ENCODE results near the gene SMG6.

The SMG6 gene

DNA sequence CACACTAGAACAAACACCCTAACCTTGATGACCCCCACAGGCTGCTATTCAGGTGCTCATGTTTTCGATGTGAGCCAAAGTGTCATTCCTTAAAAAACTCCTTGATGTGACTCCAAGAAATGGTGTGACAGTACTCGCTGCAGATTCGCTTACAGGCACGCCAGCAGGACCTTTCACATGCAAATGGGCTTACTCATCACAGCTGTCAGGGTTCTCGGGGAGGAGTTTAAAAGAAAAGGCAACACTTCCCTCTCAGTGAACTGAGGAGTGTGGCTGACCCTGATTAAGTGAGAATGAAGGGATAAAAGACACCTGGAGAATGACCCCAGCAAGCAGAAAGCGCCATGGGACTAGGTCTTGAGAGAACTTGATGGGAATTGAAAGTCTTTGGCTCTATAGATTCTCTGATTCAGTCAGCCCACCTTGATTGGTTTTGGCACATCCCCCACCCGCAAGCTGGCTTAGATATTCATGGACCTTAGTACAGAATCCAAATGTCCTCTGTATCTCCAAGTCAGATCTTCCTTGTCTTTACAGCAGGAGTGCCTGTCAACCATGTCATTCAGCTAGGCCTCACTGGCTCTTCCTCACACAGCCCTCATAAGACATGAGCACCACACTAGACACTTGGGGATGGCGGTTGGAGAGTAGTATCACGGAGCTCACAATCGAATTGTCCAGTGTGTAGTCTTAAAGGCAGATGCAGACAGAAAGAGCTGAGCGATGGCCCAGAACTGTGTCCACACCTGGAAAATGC is 166.1 kb downstream of the SMG6 start:
- DNase-seq = no peak

DNA sequence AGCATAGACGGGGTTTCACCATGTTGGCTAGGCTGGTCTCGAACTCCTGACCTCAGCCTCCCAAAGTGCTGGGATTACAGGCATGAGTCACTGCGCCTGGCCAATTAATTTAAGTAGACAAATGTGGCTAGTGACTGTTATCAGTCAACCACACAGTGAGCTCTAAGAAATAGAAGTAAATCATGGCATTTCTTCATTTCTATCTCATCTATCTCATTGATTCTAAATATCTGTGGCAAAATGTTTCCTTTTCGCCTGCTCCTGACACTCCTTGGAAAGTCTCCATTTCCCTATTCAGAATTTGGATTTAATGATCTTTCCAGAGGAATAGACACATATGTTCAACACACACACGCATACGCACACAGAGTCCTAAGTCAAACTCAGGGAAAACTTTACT is 167.3 kb downstream of the SMG6 start:
- no peak for DNase-seq

DNA sequence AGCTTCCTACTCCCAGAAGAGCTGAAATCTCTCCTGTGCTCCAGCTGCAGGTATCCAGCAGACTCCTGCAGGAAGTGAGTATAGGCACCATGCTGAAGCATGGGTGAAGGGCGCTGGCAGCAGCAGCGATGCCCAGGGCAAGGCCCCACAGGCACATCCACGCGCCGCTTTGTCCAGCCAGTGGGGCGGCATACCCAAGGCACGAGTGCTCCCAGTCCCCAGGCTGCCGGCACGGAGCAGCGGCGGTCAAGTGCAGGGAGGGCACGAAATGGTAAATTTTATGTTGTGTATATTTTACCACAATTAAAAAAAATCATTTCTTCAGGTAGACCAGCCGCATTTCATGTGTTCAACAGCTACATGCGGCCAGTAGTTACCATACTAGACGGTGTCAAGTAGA is 175.6 kb downstream of the SMG6 start:
- DNase-seq = no peak

DNA sequence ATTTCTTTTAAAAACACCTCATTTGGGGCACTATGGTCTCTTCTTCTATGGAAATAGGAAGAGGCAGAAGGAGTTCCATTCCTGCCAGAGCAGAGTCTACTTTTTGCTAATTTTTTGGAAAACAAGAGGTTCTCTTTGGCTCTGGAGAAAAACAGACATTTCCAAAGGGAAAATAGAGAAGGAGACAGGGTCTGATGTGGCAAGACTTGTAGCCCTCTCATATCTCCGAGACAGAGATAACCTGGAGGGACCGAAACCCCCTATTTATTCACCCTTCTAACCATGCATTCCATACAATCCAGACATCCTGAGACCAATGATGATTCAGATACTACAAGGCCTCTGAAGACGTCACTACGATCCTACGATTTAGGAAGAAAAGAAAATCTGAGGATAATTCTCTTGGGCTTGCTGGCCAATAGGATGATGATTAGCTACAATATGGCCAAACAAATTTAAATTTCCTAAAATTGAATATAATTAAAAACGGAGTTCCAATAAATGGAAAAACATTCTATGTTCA is 178.5 kb downstream of the SMG6 start:
- DNase-seq = no peak

DNA sequence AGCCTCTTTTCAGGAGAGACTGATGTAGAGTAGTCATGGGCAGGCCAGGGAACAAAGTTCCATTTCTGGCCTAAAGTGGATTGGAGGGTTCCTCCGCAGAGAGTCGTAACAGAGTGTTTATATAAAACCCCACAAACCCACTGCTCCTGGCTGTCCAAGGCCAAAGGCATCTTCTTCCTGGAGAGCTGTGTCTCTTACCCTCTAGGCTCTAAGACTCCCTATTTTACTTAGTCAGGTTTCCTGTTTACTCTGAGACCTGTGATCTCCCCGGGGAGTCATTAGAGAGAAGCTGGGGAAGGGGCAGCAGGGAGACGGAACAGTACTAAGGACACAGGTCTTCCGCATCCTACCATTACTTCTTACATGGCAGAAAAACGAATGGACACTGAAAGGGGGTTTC is 179.2 kb downstream of the SMG6 start:
- DNase-seq = no peak

DNA sequence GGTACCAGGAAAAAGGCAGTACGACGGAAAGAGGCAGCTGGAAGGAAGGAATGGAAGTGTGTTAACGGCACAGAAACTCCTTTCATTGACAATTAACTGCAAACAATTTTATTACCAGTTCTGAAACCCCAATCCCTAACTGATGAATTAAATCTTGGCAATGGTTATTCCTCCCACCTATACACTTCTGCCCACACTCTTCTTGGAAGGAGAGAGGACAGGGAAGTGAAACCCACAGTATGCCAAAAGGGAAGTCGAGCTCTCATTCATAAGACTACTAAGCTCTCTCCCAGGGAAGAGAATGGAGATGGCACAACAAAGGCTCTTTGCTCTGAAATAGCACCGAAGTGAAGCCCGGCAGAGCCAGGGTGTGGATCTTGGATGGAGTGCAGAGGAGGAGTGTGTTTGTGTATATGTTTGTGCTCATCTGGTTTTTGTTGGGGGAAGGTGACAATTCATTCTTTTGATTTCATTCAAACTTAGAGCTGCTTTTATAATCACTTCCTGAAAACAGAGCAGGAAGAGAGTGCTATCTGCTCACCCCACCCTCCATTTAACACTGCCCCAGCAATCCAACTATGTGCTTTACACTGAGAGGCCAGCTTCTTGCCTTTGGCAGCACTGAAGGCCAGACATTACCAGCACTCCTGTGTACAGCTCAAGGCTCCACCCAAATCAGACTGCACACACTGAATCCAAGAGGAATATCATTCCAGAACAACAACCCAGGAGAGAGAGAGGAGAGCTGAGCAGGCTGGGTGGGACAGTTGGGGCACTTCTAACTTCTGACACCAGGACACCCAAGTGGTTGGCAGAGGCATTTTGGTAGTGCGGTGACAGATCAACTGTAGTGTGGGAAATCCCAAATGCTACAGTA is 180.0 kb downstream of the SMG6 start:
- no peak for DNase-seq

DNA sequence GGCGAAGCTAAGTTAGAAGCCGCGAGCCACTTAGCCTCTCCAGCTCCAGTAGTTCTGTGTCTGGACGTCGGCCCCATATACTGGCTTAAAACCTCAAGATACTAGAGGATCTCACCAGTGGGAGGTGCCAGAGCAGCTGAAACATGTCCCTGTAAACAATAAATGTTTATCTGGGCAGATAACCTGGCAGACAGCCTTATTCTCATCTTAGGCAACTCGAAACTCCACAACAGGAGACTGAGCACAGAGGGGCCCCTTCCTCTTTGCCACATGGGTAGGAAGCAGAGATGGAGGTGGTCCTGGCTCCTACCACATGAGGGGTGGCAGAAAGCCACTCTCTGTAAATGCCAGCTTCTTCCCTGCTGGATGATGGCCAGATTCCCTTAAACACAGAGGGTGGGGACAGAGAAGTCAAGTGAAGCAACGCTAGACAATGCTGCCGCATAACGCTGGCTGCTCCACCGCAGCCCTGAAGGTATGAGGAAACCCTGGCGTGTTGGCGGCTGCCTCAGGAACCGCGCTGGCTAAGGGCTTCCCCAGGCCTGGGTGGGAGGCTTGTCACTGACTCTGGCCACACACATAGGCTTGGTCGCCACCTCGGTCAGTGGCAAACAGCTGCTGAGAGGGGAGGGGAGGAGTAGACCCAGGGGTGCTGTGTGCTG is 180.8 kb downstream of the SMG6 start:
- DNase-seq = peak; percentile 51

DNA sequence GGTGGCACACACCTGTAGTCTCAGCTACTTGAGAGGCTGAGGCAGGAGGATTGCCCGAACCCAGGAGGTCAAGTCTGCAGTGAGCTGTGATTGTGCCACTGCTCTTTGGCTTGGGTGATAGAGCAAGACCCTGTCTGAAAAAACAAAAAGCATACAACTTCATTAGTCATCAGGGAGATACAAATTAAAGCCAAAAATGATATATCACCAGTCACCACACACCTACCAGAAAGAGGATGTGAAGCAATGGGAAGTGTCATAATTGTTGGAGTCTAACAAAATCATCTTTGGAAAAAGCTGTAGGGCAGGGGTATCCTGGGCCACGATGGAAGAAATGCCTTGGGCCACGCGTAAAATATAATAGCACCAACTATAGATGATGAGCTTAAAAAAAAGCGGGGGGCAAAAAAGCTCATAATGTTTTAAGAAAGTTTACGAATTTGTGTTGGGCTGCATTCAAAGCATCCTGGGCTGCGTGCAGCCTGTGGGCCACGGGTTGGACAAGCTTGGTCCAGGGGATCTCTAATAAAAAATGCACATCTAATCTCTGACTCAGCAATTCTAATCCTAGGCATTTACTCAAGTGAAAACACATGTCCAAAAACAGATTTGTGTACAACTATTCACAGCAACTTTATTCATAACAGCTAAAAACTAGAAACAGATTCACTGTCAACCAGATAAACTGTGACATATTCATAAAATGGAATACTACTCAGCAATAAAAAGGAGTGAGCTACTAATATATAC is 182.8 kb downstream of the SMG6 start:
- DNase-seq = no peak

DNA sequence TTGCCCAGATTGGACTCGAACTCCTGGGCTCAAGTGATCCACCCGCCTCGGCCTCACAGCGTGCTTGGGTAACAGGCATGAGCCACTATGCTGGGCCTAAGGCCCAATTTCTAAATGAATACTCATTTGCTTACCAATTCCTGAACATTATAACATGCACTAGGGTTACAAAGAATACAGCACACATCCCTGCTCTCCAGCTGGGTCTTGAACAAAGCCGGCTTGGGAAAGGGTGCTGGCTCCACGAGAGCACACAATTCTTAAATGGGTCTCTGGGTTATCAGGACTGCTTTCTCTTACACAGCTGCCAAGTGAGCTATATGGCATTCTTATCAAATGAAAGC is 190.3 kb downstream of the SMG6 start:
- DNase-seq = no peak

DNA sequence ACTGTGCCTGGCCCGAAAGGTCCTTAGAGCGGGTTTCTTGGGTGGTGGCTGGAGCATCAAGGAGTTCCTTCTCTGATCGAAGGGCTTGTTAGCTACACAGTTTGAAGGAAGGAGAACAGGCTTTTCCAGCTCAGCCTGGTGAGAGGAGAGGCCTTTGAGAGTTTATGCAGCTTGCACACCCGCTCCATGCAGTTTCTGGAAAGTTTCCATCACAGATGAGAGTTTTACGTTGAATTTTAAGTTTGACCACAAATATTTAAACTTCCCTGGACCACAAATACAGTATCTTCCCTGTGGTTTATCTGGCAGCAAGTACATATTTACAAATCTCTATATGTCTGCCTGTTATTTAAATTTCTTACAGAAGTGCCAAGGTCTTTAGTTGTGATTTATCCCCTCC is 191.9 kb downstream of the SMG6 start:
- no peak for DNase-seq

DNA sequence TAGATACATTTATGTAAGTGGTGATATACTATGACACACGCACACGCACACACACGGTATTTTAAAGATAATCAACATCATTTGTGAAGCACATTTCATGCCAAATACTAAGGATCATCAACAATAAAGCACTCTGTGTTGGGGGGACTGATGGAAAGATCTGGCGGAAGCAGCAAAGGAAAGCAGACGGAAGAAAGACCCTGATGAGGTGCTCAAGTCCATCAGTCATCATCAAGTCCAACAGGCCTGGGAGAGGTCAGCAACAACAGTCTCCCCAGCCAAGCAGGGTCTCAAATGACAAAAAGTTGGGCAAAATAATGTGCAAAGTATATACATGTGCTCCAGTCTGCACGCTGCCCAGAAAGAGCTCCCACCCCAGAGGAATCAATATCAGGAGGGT is 193.1 kb downstream of the SMG6 start:
- DNase-seq = no peak

DNA sequence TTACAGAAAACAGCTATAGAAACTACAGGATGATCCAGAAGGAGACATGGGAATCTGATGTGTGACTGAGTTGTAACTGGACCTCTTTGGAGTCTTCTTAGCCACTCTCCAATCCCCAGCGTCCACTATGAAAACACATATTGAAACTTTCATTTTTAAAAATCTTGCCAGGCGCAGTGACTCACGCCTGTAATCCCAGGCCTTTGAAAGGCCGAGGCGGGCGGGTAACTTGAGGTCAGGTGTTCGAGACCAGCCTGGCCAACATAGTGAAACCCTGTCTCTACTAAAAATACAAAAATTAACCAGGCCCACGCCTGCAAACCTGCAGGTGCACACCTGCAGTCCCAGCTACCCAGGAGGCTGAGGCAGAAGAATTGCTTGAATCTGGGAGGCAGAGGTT is 195.4 kb downstream of the SMG6 start:
- no peak for DNase-seq

DNA sequence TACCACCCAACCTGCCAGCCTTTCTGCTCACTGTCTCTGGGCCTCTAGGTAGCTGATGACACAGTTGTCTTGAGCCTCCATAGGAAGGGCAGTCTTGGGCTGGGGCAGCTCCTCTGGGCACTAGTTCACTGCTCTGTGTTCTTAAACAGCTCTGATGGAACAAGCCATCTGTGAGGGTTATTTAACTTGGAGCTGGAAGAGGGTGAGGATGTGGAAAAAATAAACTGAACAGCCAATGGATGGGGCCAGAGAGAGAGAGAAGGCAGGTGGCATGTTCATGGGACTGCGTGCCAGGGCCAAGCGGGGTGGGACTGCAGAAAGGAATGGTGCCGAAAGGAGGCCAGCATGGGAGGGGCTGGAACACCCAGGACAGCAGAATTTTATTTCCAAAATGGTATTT is 196.1 kb downstream of the SMG6 start:
- DNase-seq = peak; percentile 58

DNA sequence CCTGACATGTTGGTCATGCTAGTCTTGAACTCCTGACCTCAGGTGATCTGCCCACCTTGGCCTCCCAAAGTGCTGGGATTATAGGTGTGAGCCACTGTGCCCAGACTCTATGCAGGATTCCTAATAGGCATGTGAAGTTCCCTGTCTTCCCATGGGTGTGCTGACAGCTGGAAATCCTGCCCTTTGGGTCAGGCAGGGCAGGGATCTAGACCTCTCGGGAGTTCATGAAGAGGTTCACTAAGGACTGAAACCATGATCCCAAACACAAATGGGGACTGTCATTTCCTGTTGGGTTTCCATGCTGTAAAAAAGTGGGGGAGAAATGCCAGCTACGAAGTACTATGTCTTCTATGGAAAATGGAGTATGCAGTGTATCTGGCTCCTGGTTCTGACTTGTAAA is 196.5 kb downstream of the SMG6 start:
- DNase-seq = no peak

DNA sequence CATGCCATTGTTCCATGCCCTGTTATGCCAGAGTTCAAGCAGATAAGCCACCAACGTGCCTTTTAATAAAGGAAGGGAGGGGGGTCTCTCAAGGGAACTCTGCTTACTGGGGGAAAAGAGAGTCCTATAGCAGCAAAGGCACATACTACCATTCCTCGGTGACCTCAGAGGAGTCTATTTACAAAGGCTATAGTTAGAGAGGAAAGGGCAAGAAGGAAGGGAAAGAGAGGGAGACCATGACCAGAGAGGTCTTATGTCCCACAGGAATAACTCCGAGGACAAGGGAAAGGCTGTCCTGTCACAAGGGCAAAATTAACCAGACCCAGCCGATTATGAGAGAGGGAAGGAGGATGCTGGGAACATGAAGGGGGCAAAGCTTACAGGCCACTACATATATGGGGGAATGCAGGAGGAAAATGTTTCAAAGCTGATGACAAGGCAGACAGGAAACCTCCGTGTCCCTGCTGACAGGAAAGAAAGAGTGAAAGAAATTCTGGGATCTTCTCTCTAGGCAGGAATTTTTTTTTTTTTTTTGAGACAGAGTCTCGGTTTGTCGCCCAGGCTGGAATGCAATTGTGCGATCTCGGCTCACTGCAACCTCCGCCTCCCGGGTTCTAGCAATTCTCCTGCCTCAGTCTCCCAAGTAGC is 197.2 kb downstream of the SMG6 start:
- DNase-seq = no peak

DNA sequence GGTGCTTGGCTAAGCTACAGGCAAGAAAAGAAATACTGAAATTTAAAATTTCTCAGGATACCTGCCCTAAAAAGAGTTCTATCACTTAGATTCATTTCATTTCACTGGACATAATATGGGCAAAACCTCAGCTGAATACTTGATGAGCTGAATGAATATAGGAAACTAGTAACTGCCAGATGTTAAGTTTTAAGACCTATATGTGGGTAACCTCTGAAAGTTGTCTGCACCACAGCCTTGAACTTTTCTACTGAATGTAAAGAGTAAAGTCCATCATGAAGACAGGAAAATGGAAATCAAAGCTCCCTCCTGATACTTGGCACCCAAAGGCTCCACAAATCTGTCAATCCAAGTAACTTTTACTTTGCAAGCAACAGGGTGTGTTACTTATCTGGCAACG is 197.9 kb downstream of the SMG6 start:
- DNase-seq = no peak

DNA sequence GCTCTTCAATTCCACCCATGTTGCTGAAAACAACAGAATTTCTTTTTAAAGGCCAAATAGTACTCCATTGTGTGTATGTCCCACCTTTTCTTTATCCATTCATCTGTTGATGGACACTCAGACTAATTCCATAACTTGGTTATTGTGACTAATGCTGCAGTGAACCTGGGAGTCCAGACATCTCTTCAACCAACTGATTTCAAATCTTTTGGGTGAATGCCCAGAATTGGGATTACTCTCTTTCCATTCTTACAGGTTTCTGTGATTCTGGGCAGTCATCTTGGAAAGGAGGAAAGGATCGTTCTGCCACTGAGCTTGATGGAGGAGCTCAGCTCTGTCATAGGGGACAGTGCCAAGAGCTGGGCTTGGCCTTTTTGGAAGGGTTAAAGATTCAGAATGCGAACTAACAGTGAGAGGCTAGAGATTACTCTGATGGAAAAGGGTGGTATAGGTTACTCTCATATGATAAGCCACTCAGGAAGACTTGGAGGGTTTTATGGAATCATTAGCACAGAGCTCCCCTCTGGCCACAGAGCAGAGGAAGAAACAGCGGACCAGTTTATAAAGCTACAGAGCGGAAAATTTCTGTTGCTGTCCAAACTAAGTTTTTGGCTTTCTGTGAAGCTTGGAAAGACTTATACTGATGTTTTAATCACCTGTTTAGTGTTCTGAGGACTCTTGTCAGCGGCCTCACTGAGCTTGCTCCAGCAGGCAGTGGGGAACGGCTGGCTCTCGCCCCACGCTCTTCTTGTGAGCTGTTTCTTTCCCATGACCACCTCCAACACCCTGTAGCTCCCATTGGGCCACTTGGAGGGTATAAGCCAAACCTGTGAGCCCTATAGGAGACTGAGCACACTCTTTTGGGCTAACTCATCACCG is 200.4 kb downstream of the SMG6 start:
- DNase-seq = no peak

DNA sequence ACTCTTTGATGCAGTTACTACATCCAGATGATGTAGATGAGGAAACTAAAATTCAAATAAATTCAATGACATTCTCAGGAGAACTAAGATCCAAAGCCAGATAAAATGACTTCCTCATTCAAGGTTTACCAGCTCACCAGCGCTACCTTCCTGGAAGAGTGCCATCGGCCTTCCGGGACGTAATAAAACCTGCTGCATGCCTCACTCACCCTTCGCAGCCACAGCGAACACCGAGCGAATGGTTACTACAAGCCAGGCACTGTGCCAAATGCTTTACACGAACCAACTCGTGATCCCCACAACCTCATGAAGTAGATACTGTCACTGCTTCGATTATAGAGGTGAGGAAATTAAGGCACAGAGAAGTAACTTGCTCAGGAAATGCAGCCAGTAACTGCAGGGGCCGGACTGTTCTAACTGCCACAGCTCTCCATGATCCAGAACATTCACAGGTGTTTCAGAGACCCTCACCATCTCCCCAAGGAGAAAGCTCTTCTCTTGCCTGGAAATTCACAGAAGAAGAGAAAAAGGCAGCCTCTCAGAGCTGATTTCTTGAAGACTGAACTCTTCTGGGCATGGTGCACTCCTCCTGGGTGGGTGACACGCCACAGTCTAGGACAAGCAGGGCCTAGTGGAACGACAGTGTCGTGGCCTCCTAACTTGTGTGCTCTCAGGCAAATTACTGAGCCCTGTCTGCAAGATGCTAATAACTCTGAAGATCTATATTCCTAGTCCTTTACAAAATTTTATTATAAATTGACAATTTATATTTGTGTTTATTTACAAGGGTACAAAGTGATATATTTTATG is 201.9 kb downstream of the SMG6 start:
- DNase-seq = no peak

DNA sequence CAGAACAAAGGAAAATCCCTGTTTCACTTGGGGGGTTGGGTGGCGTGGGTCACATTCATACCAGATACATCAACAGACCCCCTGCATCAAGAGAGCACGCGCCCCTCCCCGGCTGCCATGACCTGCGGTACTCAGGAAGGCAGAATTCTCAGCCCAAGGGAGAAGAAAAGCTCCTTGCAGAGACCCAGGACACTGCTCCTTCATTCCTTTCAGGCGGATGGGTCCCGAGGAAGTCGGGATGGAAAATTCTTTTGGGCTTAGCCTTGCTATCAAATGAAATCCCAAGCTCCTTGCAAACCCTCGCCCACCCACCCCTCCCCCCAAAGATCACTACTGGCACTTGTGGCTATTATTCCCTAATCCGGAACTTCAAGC is 208.1 kb downstream of the SMG6 start:
- no peak for DNase-seq

DNA sequence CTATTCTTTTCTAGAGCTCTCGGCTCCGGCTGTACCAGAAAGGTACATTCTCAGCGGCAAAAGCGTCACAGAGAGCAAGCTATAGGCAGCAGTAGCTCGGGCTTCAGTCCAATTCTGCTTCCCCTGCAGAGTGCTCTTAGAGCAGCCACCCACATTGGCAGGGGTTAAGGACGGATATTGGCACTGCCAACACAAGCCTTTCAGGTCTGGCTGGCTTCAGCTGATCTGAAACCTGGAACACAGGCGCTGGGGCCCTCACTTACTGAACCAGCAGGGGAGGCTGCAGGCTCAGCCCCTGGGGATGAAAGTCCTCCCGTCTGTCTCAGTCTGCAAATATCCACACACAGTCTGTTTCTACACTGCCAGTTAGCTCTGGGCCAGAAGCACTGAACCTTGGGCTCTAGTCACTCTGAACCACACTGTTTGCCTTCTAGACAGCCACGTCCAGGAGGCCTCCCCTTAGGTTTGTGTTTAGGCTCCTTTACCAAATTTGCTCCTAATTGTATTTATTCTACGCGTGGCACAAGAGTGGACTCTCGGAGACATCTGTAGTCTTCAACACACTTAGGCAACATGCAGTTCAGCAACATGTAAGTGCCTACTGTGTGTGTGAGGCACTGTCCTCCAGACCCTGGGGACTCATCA is 208.6 kb downstream of the SMG6 start:
- DNase-seq = peak; percentile 89
